Transverse colon (tissue), 4 donors: ENCODE measurements around the gene ARHGEF4.

ENCODE experiments used
- CTCF ChIP-seq, 5 experiments: fragments of 200-600 bp in 3 of 5; fragments of 450-650 bp in 2 of 5; sonication (generic) in 3 of 5; IDR thresholded peaks; 1 replicate in 2 of 5; 2 replicates in 3 of 5; pipeline ENCODE4 v1.5.1; 2016 to 2017; ENCODE audit warnings: antibody characterized with exemption in 5 of 5, inconsistent platforms in 3 of 5, mild to moderate bottlenecking in 2 of 5, moderate library complexity in 1 of 5
- POLR2A ChIP-seq: fragments of 450-650 bp; IDR thresholded peaks from one replicate; pipeline ENCODE4 v1.6.1; 2016; ENCODE audit warnings: antibody characterized with exemption, mild to moderate bottlenecking, moderate library complexity
- POLR2AphosphoS5 ChIP-seq, 3 donors: sonication (generic); formaldehyde crosslinking; IDR thresholded peaks; one replicate each; pipeline ENCODE4 v1.6.1; 2016; ENCODE audit warnings: antibody characterized with exemption in 3 of 3

- TF ChIP-seq CTCF (IDR thresholded peaks at IDR 0.05) (no peak), POLR2A (no peak), POLR2AphosphoS5 (IDR thresholded peaks at IDR 0.05) (no peak)
Measured at GRCh38 chr2:131050896-131051295, 214.2 kb downstream of the ARHGEF4 start.
